CD4-positive, alpha-beta T cell treated with Interleukin-2 at 100 ng/mL for 4 hours (primary cell): ENCODE results near the gene SLC24A5.

Experiments used
- DNase-seq: peaks from one replicate; pipeline ENCODE4 v3.0.0-alpha.2; 2020; ENCODE audit warnings: low spot score

The SLC24A5 gene

GRCh38 chr15:48112242-48112641, 8.5 kb upstream of the SLC24A5 start:
- no peak for DNase-seq

DNA sequence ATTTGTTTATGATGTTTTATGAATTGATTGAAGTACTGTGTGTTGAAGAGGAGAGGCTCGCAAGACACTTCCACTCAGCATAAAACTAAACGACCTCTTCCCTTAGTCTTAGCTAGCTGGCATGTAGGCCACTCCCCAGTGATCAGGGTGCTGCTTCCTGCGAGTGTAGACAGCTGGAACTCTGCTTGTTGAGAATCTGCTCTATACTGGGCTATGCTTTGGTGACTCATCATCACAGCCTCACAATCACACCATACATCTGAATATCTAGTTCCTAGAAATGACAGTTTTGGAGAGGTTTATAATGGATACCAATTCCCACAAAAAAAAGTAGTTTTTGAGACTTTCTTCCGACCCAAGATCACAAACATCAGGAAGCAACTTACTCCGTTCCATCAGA, 1.5 kb upstream of the SLC24A5 start:
- DNase-seq: no peak

DNA sequence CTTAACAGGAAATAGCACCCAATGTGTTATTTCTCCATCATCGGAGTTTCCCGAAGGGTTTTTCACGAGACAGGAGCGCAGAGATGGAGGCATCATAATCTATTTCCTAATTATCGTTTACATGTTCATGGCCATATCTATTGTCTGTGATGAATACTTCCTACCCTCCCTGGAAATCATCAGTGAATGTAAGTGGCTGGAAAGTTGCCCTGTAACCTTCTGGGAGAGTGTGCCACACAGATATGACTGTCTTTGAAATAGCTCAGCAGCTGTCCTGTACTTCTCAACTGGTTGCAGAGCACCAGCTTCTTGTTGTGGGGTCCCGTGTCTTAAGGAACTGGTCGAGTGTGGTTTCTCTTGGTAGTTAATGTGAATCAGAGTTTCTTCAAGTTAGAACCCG, 1.1 kb downstream of the SLC24A5 start:
- no peak for DNase-seq

GRCh38 chr15:48126667-48127355, 6.0 kb downstream of the SLC24A5 start:
- DNase-seq: no peak

GRCh38 chr15:48131324-48131723, 10.5 kb downstream of the SLC24A5 start:
- DNase-seq: no peak

DNA sequence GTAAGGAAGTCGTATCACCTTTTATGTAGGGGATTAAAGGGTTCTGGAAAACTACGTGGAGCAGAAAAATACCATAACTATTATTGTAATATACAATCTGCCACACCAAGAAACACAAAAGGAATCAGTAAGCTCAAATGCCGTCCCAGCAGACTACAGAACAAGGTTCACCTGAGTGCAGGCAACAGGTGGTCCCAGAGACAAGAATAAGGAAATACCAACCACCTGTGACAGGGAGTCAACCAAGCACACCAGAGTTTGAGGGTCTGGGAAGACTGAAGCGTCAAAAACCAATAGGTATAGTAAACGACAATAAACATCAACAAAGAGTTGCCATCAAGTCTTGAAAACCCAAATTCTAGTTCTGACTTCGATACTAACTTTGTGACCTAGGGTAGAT, 12.1 kb downstream of the SLC24A5 start:
- no peak for DNase-seq

GRCh38 chr15:48143856-48144255, 23.1 kb downstream of the SLC24A5 start:
- DNase-seq: no peak

GRCh38 chr15:48144889-48145288, 24.1 kb downstream of the SLC24A5 start:
- DNase-seq: no peak

DNA sequence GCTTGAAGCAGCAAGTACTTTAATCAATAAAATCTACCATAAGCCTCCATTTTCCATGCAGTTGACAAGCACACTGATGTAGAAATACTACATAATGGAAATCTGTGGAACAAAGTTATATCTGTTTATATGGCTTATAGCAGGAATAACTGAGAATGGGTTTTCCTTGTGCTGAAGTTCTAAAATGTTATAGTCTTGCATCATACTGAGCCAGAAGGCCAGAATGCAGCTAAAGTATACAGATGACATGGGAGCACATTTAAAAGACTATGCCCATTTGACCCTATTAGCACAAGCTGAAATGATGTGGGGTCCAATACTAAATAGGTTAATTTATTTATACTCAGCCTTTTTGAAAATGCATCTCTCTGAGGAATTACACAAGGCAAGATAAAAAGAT, 25.1 kb downstream of the SLC24A5 start:
- no peak for DNase-seq

DNA sequence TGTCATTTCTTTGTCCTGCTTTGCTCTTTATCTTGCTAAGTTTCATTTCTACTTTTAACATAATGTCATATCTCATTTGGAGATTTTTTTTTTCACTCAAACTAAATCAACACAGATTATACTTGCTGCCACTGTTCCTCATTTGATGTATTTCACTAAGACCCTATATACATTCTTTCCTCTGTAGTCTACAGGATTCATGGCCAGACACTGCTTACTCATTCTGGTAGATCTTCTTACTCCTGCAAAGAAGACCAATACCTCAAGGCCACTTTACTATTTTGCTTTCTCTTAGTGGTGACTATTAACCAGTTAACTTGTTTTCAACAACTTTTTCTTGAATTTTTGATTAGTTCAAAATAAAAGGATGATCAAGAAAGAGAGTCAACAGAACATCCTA, 26.6 kb downstream of the SLC24A5 start:
- no peak for DNase-seq

DNA sequence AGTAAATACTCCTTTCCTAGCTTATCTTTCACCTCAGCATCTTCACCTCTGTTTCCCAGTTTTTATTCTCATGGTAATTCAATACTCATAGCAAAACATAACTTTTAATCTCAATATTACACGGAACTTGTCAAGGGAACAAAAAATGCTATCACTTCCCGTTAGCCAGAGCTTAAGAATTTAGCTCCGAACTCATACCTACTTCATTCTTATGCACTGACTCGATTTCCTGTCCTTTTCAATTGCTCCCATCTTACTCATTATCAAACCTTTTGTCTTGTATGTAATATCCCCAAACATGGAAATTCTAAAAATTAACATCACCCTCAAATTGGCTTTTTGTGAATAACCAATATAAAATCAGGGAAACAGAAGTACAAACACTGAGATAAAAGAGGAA, 29.1 kb downstream of the SLC24A5 start:
- no peak for DNase-seq

DNA sequence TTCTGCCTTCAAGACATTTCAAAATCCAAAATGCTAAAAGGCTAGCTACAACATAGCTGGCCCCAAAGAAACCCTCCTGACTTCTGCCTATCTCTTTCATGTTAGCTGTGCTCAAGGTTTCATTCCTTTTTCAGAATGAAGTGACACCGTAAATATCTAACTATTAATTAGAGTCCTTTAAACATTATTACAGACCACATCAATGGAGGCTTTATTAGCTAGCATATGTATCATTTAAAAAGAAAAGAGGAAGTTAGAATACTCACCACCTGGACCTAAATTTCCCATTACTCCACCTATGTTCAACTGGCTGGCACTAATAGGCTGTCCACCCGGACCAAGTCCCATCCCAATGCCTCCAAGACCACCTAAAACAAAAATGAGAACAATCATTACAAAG, 32.7 kb downstream of the SLC24A5 start:
- DNase-seq: no peak

DNA sequence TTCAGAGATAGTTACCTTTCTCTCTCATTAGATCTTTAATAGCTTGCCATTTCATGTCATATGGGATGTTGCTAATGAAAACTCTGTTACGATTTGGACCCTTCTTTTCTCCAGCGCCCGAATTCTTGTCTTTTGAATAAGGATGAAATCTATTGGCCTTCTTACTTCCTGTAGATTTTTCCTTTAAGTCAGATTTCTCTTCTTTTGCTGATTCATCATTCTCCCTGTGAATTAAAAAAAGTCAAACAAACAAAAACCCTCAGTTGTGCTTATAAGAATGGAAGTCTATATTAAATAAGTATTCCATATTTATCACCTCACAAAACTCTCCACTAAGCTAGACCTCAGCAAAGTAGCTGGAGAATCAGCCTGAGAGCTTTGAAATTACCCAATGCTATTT, 47.8 kb downstream of the SLC24A5 start:
- DNase-seq: no peak

- DNase-seq: no peak
These were observed 50.2 kb downstream of the SLC24A5 start for GRCh38 chr15:48170981-48171380.

DNA sequence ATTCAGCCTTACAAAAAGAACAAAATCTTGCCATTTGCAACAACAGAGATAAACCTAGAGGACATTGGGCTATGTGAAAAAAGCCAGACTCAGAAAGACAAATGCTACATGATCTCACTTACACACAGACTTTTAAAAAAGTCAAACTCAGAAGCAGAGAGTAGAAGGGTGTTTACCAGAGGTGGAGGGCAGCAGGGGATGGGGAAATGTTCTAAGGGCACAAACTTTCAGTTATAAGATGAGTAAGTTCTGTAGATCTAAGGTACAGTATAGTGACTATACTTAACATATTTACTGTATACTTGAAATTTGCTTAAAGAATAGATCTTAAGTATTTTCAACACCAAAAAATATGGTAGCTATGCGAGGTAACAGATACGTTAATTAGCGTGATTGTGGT, 54.3 kb downstream of the SLC24A5 start:
- no peak for DNase-seq

GRCh38 chr15:48176112-48176511, 55.3 kb downstream of the SLC24A5 start:
- DNase-seq: no peak

GRCh38 chr15:48176957-48177356, 56.2 kb downstream of the SLC24A5 start:
- no peak for DNase-seq

DNA sequence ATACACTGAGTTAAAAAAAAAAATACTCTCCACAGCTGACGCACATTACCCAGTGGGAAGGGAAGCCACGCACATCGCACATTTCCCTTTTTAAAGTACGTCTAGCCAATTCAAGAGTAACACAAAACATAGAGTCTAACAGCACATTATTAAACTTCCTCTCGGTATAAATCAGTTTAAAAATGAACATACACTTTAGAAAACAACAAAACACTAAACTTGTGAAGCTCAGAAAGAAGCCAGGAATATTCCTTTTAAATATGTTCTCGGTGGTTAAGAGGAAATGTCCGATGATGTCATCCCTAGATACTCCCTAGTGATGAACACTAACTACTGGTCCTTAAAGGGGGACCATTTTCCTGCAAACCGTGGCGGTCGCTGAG, 56.6 kb downstream of the SLC24A5 start:
- DNase-seq: peak; percentile 27

DNA sequence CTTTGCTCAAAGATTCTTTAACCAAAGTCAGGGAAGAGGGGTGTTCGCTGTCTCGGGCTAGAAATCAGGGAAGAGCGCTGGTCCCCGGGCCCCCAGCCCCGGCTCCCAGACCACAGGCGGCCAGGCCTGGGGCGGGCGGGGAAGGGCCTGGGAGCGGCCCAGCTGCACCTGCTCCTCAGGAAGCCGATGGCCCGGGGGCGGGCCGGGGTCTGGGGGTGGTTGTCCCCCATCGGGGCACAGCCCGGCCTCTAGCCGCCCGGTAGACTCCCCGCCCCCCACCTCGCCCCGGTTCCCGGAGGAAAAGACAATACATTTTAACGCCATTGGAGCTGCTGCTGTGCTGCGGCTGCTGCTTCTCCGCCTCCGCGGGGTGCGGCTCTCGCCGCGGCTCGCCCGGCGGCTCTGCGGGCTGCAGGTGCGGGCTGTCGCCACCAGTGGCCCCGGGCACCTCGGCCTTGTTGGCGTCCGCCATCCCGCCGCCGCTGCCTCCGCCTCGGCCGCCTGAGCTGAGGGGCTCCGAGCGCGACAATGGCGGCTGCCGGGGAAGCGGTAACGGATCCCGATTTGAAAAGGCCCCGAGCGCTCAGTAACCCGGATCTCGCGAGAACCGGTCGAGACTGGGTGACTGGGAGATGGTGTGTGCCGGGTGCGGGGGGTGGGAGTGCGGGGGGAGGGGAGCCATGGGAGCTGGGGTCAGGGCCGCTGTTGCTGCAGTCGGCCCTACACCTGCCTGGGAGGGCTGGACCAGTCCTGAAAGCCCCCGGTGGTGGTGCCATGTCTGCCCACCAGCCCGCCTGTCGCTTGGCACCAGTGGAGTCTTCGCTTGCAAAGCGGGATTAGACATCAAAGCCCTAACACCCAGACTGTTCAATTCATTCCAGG, 57.2 kb downstream of the SLC24A5 start, which contains the start of gene MYEF2:
MYEF2 (minus strand) TSS at position 530 of the 882 bp plus-strand sequence; CDS start at position 472, 58 bp downstream.
- peak; percentile 61 for DNase-seq

DNA sequence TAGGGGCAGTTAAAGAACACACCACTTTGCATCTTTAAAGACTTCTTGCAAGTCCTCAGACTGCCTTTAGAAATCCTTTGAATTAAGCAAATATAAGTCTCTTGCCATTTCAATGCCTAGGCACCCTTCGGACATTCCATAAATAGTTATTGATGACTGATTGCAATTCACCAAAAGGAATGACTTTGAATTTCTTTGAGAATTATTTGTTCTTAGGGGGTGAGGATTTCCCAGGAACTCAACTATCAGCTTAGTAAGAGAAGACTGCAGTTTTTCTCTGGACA, 57.8 kb downstream of the SLC24A5 start:
- DNase-seq: no peak

- DNase-seq: no peak
These were observed 62.0 kb downstream of the SLC24A5 start for GRCh38 chr15:48182749-48183148.

GRCh38 chr15:48185529-48185928, 64.7 kb downstream of the SLC24A5 start:
- DNase-seq: no peak

DNA sequence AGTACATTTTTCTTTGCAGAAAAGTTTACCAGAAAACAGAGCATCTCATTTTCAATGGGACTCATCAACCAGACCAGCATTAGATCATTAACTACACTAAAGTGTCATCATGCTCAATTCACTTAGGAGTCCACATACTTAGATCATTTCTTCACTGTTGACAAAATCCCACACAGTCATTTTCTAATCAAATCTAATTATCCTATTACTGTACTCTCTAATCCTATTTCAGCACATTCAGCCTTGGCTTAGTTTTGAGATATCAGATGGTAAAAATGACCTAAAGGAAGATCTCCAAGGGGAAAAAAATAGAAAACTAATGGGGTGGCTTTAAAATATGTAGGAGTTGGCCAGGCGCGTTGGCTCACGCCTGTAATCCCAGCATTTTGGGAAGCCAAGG, 65.5 kb downstream of the SLC24A5 start:
- no peak for DNase-seq
